Upper lobe of right lung (tissue), 1 donor: ENCODE measurements around the gene ANKLE1. TPM values are rescaled to one million over a fixed set of nuclear protein-coding genes. Genes with fewer than 3 reads are reported as not detected.

Source experiments
- ATAC-seq: fragments of 200-7000 bp; cut with Tn5 transposase; one replicate; pipeline ENCODE4 v1.9.1; 2020; ENCODE audit warnings: mild to moderate bottlenecking, moderate library complexity
- DNase-seq: peaks from one replicate; pipeline ENCODE4 v3.0.0-alpha.2; 2020
- H3K27ac ChIP-seq: fragments of 200-600 bp; one replicate; pipeline ENCODE4 v1.8.0; 2022
- H3K27me3 ChIP-seq: fragments of 200-600 bp; one replicate; pipeline ENCODE4 v1.8.0; 2022; ENCODE audit warnings: mild to moderate bottlenecking
- H3K36me3 ChIP-seq: fragments of 200-600 bp; one replicate; pipeline ENCODE4 v1.8.0; 2022
- H3K4me1 ChIP-seq: fragments of 200-600 bp; one replicate; pipeline ENCODE4 v1.8.0; 2022
- H3K4me3 ChIP-seq: fragments of 200-600 bp; one replicate; pipeline ENCODE4 v1.8.0; 2022; ENCODE audit warnings: mild to moderate bottlenecking
- H3K9me3 ChIP-seq: fragments of 200-600 bp; one replicate; pipeline ENCODE4 v1.8.0; 2022
- CTCF ChIP-seq: fragments of 200-600 bp; IDR thresholded peaks from one replicate; pipeline ENCODE4 v1.8.0; 2022; ENCODE audit warnings: antibody characterized with exemption
- intact Hi-C: fragments of 100-400 bp; cut with DNase I; formaldehyde crosslinking; loops from one replicate; pipeline ENCODE4 v1.11.0; 2022
- total RNA-seq: library from RNA; stranded (reverse); fragmentation: NEBNext Ultra II Directional; extraction: Animal tissue kit (Norgen Biotek cat#: 25700); gene quantifications from one replicate; pipeline ENCODE4 v1.2.1, GENCODE V29; 2021
- donor health status: DM: no; HTN: yes; CAD: no; lungs with severe emphysema.

ANKLE1 gene
- total RNA-seq, 1 donor from 2014 or later, result 0.64 TPM

- TF ChIP-seq CTCF, result no peak
- Histone ChIP-seq H3K27me3 (no peaks in the 10 kb centered on the region), H3K27ac (peak overlapping the region; percentile 65), H3K9me3 (no peaks in the 10 kb centered on the region), H3K4me3 (no peak overlapping the region), H3K36me3 (peaks cover 31% of the 10 kb centered on the region), H3K4me1 (peaks cover 22% of the 10 kb centered on the region)
- DNase-seq, result no peak
- no peak for ATAC-seq
- intact Hi-C loops, result no loop called here
Observed at GRCh38 chr19:17236811-17237543, 44.7 kb upstream of the ANKLE1 start.

DNA sequence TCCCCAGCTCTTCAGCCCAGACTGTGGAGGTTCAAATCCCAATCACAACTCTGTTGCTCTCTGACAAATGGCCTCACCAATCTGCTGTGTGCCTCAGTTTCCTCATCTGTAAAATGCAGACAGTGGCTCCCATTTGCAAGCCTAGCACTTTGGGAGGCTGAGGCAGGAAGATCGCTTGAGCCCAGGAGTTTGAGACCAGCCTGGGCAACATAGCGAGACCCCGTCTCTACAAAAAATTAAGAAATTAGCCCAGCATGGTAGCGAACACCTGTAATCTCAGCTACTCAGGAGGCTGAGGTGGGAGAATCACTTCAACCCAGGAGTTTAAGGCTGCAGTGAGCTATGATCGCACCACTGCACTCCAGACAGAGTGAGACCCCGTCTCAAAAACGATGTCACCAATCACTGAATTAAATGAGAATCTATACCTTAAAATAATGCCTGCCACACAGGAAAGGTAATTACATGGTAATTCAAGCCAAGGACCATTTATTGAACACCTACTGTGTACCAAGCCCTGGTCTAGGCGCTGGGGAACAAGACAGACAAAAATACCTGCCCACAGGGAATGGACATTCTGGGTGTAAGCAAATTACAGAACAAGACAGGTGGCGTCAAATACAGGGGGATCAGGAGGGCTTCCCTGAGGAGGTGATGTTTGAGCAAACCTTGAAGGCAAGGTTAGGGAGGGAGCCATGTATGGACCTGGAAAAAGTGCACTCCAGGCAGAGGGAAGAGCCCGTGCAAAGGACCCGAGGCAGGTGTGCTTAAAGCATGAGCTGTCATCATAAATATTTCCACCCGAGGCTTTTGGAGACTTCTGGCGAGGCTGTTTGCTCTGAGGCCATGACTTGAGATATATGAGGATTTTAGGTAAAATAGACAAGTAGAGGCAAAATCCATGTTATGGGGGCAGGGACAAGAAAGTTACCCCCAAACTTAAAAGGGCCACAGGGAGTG, 43.7 kb upstream of the ANKLE1 start:
- Histone ChIP-seq H3K9me3 (no peaks in the 10 kb centered on the region), H3K4me1 (peaks cover 31% of the 10 kb centered on the region), H3K4me3 (no peak overlapping the region), H3K27me3 (no peaks in the 10 kb centered on the region), H3K36me3 (peaks cover 20% of the 10 kb centered on the region), H3K27ac (no peak overlapping the region)
- intact Hi-C loops, result no loop called here
- DNase-seq (no peak), ATAC-seq (no peak)
- no peak for TF ChIP-seq CTCF

DNA sequence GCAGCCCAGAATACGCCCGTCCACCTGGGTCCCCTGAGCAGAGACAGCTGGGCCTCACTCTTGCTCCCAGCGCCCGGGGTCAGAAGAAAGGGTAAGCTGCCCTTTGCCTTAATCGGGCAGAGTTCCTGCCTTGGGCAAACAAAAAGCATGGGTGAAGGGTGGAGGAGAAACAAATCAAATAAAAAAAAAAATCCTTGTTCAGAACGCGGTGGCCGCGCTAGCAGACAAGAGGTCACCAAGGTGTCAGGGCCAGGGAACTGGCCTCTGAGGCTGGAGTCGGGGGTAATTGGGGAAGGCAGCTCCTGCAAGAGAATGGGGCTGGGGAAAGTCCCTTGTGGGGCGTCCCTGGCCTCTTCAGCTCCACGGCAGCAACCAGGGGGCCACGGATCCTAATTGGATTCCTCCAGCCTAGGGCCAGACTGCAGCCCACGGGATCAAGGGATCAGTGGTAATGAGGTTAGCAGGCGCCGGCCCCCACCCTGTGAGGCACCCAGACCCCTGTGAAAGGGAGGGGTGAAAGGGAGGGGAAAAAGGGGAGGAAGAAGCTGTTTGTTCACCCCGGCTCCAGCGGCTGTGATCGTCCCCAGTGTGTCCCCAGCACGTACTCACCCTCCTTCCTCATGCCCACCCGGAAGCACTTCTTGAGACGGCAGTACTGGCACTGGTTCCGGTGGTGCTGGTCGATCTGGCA, 41.5 kb upstream of the ANKLE1 start:
- no peak overlapping the region for H3K4me3 ChIP-seq
- no peak for ATAC-seq
- intact Hi-C loops, result no loop called here
- TF ChIP-seq CTCF, result no peak
- peaks cover 23% of the 10 kb centered on the region for H3K4me1 ChIP-seq
- H3K27ac ChIP-seq, result no peak overlapping the region
- no peak for DNase-seq
- no peaks in the 10 kb centered on the region for H3K27me3 ChIP-seq
- no peaks in the 10 kb centered on the region for H3K9me3 ChIP-seq
- H3K36me3 ChIP-seq, result peaks cover 13% of the 10 kb centered on the region

GRCh38 chr19:17240826-17241399, 40.8 kb upstream of the ANKLE1 start:
- peaks cover 21% of the 10 kb centered on the region for H3K4me1 ChIP-seq
- no peaks in the 10 kb centered on the region for H3K9me3 ChIP-seq
- intact Hi-C loops, result no loop called here
- H3K27ac ChIP-seq, result no peak overlapping the region
- no peaks in the 10 kb centered on the region for H3K27me3 ChIP-seq
- no peak for TF ChIP-seq CTCF
- H3K4me3 ChIP-seq, result no peak overlapping the region
- H3K36me3 ChIP-seq, result peaks cover 13% of the 10 kb centered on the region
- DNase-seq (no peak), ATAC-seq (no peak)

GRCh38 chr19:17242431-17243208, 39.1 kb upstream of the ANKLE1 start:
- no peak for DNase-seq
- no peak for ATAC-seq
- Histone ChIP-seq H3K36me3 (peaks cover 12% of the 10 kb centered on the region), H3K27ac (peak overlapping the region; percentile 42), H3K27me3 (no peaks in the 10 kb centered on the region), H3K4me3 (no peak overlapping the region), H3K4me1 (peaks cover 24% of the 10 kb centered on the region), H3K9me3 (no peaks in the 10 kb centered on the region)
- intact Hi-C loops, result no loop called here
- TF ChIP-seq CTCF, result no peak
